A549 (cell line): ENCODE measurements around the gene CARD14. TPM values are rescaled to one million over a fixed set of nuclear protein-coding genes. Genes with fewer than 3 reads are reported as not detected.
A peak's percentile ranks its signal among the peaks of the same experiment; 100 is the strongest.

ENCODE experiments used
- ATAC-seq, 2 experiments: fragments of 200-7000 bp in 1 of 2; fragments of >200 bp in 1 of 2; cut with Nextera tagmentation in 1 of 2; cut with Tn5 transposase in 1 of 2; 3 replicates each; pipeline versions ENCODE4 v1.8.0 to v1.9.1; 2018 to 2020; ENCODE audit warnings: mild to moderate bottlenecking in 1 of 2, moderate library complexity in 1 of 2
- CTCF ChIA-PET: fragments of 300-600 bp; sonication (Branson Sonifier 250); formaldehyde crosslinking; extraction: SDS; loops from one replicate; lab custom pipeline; 2021; ENCODE audit warnings: antibody characterized with exemption, inconsistent platforms; lab: Yijun Ruan, JAX
- POLR2A ChIA-PET: fragments of 350-600 bp; formaldehyde crosslinking; extraction: SDS; loops from one replicate; lab custom pipeline; 2021; ENCODE audit warnings: antibody characterized with exemption, inconsistent platforms; lab: Yijun Ruan, JAX
- DNase-seq, 2 experiments: peaks; one replicate each; pipeline versions ENCODE4 v3.0.0 to v3.0.0-alpha.2; 2011 to 2016; ENCODE audit warnings: low read depth in 1 of 2, low spot score in 1 of 2
- FAIRE-seq: peaks from 2 replicates; lab custom pipeline; 2011; peaks lifted over from hg19 to GRCh38; lab: Jason Lieb, UNC
- H3K27ac ChIP-seq, 2 experiments: fragments of >200 bp; sonication (Bioruptor Twin); formaldehyde crosslinking; 3 replicates each; pipeline ENCODE4 v1.5.1; 2016 to 2017
- H3K4me1 ChIP-seq: fragments of >200 bp; sonication (Bioruptor Twin); formaldehyde crosslinking; 3 replicates; pipeline ENCODE4 v1.6.1; 2016
- H3K4me2 ChIP-seq: fragments of >200 bp; sonication (Bioruptor Twin); formaldehyde crosslinking; 3 replicates; pipeline ENCODE4 v1.6.1; 2016
- H3K4me3 ChIP-seq: fragments of >200 bp; sonication (Bioruptor Twin); formaldehyde crosslinking; 3 replicates; pipeline ENCODE4 v1.5.1; 2016
- H3K9me3 ChIP-seq: fragments of >200 bp; sonication (Bioruptor Twin); formaldehyde crosslinking; 3 replicates; pipeline ENCODE4 v1.6.1; 2016
- EHF ChIP-seq: fragments of 250-450 bp; sonication (Bioruptor Pico); IDR thresholded peaks from 2 replicates; pipeline ENCODE4 v1.5.0; 2020; ENCODE audit warnings: mild to moderate bottlenecking
- EHMT2 ChIP-seq: fragments of 200-600 bp; sonication (generic); IDR thresholded peaks from 2 replicates; pipeline ENCODE4 v1.6.1; 2016; ENCODE audit warnings: antibody characterized with exemption, low read depth, mild to moderate bottlenecking, moderate library complexity
- EP300 ChIP-seq, 2 experiments: fragments of >200 bp; sonication (Bioruptor Twin); formaldehyde crosslinking; IDR thresholded peaks; 2 replicates in 1 of 2; 3 replicates in 1 of 2; pipeline ENCODE4 v1.6.1; 2016 to 2017
- FOXS1 ChIP-seq: fragments of 250-450 bp; sonication (Bioruptor Pico); IDR thresholded peaks from 2 replicates; pipeline ENCODE4 v1.5.0; 2020; ENCODE audit warnings: mild to moderate bottlenecking, moderate library complexity
- HES2 ChIP-seq: fragments of >200 bp; sonication (Bioruptor Twin); formaldehyde crosslinking; IDR thresholded peaks from 2 replicates; pipeline ENCODE4 v1.6.1; 2016
- HMGXB4 ChIP-seq: fragments of 250-450 bp; sonication (Bioruptor Pico); IDR thresholded peaks from 2 replicates; pipeline ENCODE4 v1.5.0; 2021; ENCODE audit warnings: mild to moderate bottlenecking, moderate library complexity, borderline replicate concordance
- PBX3 ChIP-seq: IDR thresholded peaks from 2 replicates; pipeline ENCODE4 v1.6.1; 2012
- PHF8 ChIP-seq: fragments of 200-600 bp; sonication (generic); IDR thresholded peaks from 2 replicates; pipeline ENCODE4 v1.6.1; 2016; ENCODE audit warnings: low read depth, mild to moderate bottlenecking, antibody characterized with exemption, moderate library complexity, borderline replicate concordance
- POLR2A ChIP-seq: IDR thresholded peaks from 2 replicates; pipeline ENCODE4 v1.6.1; 2012; ENCODE audit warnings: mild to moderate bottlenecking, low read length
- REST ChIP-seq: fragments of 200-600 bp; sonication (generic); IDR thresholded peaks from 2 replicates; pipeline ENCODE4 v1.6.1; 2016; ENCODE audit warnings: antibody characterized with exemption, mild to moderate bottlenecking, moderate library complexity
- ZNF302 ChIP-seq: fragments of 250-450 bp; sonication (Bioruptor Pico); IDR thresholded peaks from 2 replicates; pipeline ENCODE4 v1.9.0; 2021; ENCODE audit warnings: inconsistent platforms, mild to moderate bottlenecking, moderate library complexity
- WGBS: methylation state at CpG from one replicate; pipeline ENCODE4 v1.1.6; 2017; ENCODE audit errors: missing lambda C conversion rate; 5-methylcytosine and 5-hydroxymethylcytosine counted together
- polyA plus RNA-seq, 4 experiments: library from polyadenylated mRNA; depleted of rRNA in 3 of 4; stranded (reverse); fragments of >200 nt; fragmentation: RNase III in 1 of 4; extraction: RNeasy Plus Mini Kit Qiagen cat#74134 plus additional on column Dnase treatment in 1 of 4; gene quantifications; 2 replicates in 3 of 4; 3 replicates in 1 of 4; pipeline ENCODE4 v1.2.3, GENCODE V29; 2011 to 2017

CARD14 gene
- polyA plus RNA-seq, 2 of the 4 experiments (the other 2 are of a cell fraction), result 0.17 to 0.18 TPM

- no peaks in the 10 kb centered on the region for H3K9me3 ChIP-seq
- H3K4me3 ChIP-seq, result no peak overlapping the region
- H3K4me1 ChIP-seq, result no peaks in the 10 kb centered on the region
- ATAC-seq, result no peak
- 85% methylated on average over 10 of the region's 12 CpGs for WGBS
- H3K4me2 ChIP-seq, result no peak overlapping the region
- no peak for TF ChIP-seq HES2
- TF ChIP-seq, all 56 proteins: peak for 0
- DNase-seq (no peak), FAIRE-seq (no peak)
- ChIA-PET CTCF (interaction anchor here (0.9 to 4.0 kb wide), 5 partner anchors 13 to 201 kb away, joined by 3 to 24 read pairs (median 5); no protein-coding TSS in a partner anchor), POLR2A (no interaction called here)
- no peak overlapping the region for H3K27ac ChIP-seq
Observed at GRCh38 chr17:80209765-80210164, 39.9 kb downstream of the CARD14 start.

- POLR2A ChIA-PET, result no interaction called here
- TF ChIP-seq REST, result no peak
- TF ChIP-seq EHF, result no peak
- no peak for TF ChIP-seq FOXS1
- TF ChIP-seq PBX3, result no peak
- TF ChIP-seq ZNF302 (CRISPR knock-in tag), result no peak
- TF ChIP-seq EP300 (IDR thresholded peaks at IDR 0.05), result no peak
- TF ChIP-seq HMGXB4 (CRISPR knock-in tag), result no peak
- CTCF ChIA-PET, result interaction anchor here (0.8 to 4.0 kb wide), 5 partner anchors 14 to 202 kb away, joined by 3 to 24 read pairs (median 5); partner anchors contain the start of gene GAA
Observed at GRCh38 chr17:80210348-80211108, 40.7 kb downstream of the CARD14 start.

GRCh38 chr17:80212109-80212508 lies 42.3 kb downstream of the CARD14 start:
- no peak overlapping the region for H3K27ac ChIP-seq
- ATAC-seq (no peak), FAIRE-seq (no peak), DNase-seq (no peak)
- 87% methylated on average over 22 of the region's 22 CpGs for WGBS
- ChIA-PET CTCF (interaction anchor here (0.6 to 4.0 kb wide), 6 partner anchors 12 to 372 kb away, joined by 3 to 24 read pairs (median 3); partner anchors contain the start of gene GAA), POLR2A (no interaction called here)
- no peak overlapping the region for H3K4me3 ChIP-seq
- no peaks in the 10 kb centered on the region for H3K9me3 ChIP-seq
- TF ChIP-seq PHF8 (no peak), HES2 (no peak), EHMT2 (no peak), EP300 (IDR thresholded peaks at IDR 0.05) (no peak), POLR2A (0 out of 2 replicates have a peak, but pooled peaks have one; percentile 19), EHF (no peak)
- H3K4me2 ChIP-seq, result no peak overlapping the region
- H3K4me1 ChIP-seq, result no peaks in the 10 kb centered on the region

More at GRCh38 chr17:80210348-80211108, 40.7 kb downstream of the CARD14 start:
- Histone ChIP-seq H3K9me3 (no peaks in the 10 kb centered on the region), H3K4me1 (no peaks in the 10 kb centered on the region), H3K27ac (no peak overlapping the region), H3K4me3 (no peak overlapping the region), H3K4me2 (no peak overlapping the region)
- 95% methylated on average over 45 of the region's 47 CpGs for WGBS
- DNase-seq (no peak), FAIRE-seq (no peak), ATAC-seq (no peak)
